ENCODE data around the gene SAXO1.
A peak's percentile ranks its signal among the peaks of the same experiment; 100 is the strongest.
"Not testable (repeated sequence)": the region's sequence is repeated elsewhere in the genome, so short reads cannot be mapped to it uniquely, and the experiment has no call there.

Gene SAXO1

DNA sequence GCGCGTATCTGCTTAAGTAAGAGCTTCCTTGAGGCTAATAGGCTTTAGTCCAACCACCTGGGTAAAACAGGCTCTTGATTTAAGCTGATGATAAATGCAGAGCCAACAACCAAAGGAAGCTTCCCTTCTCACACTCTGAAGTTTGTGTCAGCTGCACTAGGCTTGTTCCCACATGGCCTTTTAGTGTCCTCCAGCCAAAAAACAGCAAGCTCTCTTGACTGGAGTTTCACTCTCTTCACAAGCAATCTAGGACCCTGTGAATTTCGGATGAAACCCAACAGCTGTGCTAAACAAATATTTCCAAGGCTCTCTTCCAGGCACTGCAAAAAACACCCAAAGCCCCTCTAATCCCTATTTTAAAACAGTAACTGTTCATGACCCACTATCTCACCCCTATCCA is 63.9 kb downstream of the SAXO1 start:
- DNase-seq, result no peak

DNA sequence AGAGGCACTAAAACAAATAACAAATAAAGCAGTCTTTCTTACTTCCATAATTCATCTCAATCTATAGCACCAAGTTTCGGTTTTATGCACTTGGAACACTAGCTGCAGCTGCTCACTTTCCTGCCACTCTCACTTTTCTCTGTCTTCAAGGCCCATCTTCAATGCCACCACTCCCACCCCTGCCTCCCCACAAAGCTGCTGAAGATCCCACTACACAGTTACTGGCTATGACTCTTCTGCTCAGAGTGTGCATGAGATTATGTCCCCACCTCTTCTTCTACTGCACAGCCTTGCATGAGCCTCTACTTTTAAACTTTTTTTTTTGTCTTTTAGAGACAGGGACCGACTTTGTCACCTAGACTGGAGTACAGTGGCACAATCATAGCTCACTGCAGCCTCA is 77.4 kb downstream of the SAXO1 start:
- no peak for DNase-seq

DNA sequence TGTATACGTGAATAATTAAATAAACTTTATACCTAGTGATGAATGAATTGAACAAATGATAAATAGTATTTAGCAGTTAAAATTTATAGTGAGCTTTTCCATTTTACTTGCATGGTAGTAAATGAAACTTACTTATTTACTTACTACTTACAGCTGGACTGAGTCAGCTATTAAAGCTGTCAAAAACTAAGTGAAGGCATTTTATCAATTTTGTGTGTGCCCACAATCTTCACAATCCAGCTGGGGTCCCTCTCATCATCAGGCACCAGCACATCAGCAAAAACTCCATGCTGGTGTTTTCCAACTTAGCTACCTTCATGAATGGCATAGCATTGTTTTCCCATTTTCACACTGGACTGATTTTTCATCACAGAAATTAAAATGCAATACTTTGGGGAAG is 81.1 kb downstream of the SAXO1 start:
- no peak for DNase-seq

DNA sequence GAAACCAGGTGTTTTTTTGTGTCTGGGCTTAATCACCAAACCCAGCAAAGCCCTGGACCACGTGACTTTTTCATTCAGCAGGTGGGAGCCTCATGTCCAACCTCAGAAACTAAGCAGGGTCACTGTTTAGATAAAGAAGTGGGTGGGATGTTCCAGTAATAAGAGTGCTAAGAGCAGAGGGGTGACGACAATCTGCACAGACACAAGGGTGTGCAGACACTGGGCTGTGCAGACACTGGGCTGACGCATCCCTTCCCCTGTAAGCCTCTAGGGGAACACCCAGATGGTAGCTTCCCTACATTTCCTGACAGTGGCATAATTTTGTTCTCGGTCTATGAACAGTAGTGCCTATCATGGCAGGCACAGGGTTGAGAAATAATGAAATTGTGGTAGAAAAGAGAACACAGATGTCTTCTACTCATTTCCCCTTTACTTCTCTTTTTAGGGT is 85.1 kb downstream of the SAXO1 start:
- peak; percentile 7 for DNase-seq

DNA sequence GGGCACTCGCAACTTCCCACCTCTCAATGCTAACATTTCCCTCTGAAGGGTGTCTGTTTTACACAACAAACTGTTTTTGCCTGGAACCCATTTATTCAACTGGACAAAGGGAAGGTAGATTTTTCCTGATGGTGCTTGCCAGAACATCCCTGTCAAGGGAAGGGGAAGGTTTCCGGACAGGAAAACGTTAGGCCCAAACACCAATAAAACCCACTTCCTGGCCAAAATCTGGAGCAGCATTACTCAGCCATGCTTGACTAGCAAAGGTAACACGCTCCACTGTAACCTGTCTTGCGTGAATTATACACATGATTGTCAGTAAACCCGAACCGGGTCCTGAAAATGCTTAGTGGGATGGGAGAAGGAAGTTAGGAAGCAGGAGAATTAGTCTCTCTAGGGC is 90.2 kb downstream of the SAXO1 start:
- DNase-seq, result no peak

DNA sequence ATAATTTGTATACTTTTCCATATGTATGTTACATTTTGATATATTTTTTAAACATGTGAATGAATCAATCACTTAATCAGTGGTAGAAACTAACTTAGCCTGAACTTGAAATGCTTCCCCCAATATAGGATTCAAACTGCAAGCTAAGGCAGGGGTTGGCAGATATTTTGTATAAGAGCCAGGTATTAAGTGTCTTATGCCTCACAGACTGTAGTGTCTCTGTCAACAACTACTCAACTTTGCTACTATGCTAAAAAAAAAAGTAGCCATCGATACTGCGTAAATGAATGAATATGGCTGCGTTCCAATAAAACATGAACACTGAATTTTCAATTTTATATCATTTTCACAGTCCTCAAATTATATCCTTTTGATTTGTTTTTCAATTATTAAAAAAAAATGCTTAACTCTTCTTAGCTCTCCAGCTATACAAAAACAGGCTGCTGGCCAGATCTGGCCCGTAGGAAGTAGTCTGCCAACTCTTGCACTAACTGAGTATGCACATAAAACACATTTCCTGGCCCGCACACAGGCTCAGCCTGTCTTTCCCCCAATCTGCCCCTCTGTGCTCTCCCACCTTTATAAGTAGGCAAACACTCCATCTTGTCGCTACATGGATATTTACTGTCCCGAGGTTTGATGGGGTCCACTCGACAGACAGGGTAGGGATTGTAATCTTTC is 91.8 kb downstream of the SAXO1 start:
- DNase-seq, result no peak

DNA sequence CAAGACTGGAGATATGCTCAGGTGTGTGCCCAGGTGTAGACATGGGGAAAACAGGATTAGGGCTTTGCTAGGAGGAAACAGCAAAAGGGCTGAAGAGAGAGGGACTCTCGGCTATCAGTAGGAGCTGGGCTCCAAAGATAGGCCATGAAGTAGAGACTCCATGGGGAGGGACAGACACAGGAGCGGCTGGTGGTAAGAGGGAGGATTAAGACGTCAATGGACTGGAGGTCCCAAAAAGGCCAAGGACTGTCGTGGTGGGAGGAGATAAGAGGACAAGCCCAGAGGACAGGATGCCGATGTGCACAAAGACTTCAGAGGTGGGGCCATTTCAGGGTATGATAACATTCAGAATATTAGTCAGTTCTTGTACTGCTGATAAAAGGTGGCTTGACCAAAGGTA is 93.1 kb downstream of the SAXO1 start:
- DNase-seq, result no peak

DNA sequence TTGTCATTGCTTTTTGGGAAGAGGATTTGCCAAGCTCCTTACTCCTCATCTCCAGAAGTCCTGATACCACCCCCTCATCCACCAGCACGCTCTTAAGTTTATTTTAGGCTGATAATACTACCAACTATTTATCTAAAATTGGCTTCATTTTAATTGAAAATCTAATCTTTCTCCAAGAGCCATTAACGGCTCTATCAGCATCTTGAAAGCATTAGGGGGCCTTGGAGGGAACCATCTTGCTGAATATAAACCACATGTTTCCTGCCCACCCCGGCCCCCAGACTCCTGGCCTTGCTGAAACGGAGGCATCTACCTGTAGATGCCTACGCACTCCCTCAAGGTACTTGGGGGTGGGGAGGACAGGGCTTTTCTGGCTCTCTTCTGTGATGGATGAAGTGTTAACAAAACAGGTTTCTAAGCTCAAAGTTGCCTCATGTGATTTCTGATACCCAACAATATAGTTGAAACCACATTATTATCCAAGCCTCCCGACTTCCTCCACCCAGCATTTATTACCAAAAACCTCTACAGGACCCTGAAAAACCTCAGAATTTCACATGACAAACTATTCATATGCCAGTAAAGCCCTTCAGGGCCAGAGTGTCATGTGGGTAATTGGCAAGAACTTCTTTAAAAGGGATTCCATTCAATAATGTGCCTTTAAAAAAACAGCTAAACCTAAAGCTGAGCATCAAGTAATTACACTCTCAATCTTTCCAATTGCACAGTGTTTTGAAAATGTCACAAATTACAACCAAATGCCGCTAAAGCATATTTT is 96.7 kb downstream of the SAXO1 start:
- DNase-seq, result no peak

DNA sequence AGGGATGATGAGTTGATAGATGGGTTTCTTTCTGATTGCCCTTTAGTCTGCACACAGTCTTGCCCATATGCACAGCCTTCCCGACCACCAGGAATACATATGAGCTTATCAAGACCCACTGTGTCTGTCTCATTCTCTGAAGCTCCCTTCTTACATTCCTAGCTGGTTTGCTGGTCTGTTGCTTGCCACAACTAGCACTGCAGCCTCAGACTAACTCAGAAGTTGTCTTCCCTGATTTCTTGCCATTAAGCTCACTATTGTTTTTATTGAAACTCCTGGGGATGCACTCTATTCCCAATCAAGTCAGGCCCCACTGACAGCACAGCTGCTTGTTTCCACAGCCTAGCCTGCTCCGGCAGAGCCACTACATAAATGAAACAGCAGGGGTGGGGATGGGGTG is 97.5 kb downstream of the SAXO1 start:
- DNase-seq, result peak; percentile 19

DNA sequence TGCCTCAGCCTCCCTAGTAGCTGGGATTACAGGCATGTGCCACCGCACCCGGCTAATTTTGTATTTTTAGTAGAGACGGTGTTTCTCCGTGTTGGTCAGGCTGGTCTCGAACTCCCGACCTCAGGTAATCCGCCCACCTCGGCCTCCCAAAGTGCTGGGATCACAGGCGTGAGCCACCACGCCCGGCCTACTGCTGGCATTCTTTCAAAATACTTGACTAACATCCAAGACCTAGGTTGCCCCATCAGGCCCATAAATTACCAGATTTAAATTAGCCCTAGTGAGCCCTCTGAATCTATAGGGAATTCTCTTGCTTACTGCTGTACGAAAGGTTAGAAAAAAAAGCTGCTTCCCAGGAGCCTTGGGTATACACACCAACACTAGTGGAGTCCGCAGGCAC is 102.4 kb downstream of the SAXO1 start:
- DNase-seq, result not testable (repeated sequence)

DNA sequence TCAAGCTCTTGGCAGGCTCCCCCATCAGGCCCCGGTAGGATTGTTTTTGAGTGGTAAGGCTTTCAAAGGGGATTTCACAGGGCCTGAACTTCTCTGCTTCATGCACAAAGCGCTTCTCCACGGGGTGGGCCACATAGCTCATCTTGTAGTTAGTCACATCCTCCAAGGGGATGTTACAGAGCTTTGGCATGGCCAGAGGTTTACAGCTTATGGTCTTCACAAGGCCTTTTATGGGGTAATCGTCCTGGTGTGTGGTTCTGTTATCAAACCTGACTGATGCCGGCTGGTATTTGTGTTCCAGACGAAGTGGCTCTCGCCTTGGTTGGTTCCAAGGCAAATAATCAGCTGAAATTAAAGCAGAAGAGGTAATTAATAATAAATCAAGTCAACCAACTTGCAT is 104.3 kb downstream of the SAXO1 start:
- DNase-seq, result peak; percentile 47

DNA sequence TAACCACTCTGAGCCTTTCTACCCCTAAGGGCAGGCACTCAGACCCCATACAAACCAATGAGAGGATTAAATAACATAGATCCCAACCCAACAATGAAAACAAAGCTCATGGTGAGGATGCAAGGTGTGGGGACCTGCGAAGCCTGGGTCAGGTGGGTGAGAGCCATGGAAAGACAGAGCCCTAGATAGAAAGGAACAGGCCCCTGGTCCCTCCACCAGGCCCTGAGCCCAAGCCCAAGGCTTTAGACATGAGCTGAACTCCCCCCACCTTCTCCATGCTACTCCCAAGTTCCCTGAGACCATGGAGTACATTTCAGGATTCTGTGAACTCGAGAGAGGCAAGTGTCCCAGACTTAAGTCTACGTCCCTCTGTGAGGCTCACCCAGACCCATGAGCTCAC is 106.5 kb downstream of the SAXO1 start:
- no peak for DNase-seq

DNA sequence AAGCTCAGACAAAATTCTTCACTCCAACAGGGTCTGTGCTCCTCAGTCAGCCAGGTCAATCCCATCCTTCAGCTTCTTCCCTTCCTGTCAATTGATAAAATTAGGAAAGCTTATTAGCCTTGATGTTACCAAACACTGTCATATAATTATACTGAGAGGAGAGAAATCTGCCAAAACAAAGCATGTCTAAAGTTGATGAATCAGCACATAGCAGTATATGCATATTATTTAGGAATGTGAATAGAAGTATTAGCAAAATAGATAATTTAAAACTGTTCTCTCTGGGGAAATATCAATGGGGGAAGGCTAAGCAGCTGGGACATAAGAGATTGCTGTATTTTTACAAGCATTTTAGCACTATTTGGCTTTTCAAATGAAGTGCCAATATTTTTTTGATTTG is 107.1 kb downstream of the SAXO1 start:
- DNase-seq, result no peak

DNA sequence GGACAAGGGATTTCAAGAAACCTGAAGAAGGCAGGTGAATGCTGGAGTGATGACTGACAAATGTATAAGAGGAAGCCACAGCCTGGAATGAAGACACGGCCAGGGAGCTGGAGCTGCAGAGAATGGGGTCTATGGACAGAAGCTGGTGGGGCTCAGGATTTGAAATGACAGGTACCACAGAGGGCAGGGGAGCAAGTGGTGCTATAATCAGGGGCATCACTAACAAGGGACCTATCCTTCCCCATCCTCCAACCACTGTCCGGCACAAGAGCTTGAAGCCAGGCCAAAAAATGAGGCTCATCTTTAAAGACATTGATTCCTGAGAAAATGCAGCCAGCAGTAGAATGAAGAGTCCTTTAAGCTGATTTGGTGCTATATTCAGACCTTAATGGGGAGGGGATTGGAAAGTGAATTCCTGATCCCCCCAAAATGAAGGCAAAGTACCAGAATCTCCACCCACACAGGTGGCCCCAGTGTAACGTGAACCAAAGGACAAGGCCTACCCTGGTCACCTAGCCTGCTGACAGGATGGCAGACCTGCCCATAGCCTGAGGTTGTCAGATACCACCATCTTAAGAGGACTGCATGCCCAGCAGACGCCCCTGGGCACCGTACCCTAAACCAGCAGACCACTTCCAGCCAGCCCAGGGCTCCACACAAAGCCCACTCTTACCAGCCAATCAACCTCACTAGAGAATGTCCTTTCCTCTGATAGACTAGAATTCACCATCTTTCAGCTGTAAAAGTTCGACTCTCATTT is 109.2 kb downstream of the SAXO1 start:
- DNase-seq, result no peak

DNA sequence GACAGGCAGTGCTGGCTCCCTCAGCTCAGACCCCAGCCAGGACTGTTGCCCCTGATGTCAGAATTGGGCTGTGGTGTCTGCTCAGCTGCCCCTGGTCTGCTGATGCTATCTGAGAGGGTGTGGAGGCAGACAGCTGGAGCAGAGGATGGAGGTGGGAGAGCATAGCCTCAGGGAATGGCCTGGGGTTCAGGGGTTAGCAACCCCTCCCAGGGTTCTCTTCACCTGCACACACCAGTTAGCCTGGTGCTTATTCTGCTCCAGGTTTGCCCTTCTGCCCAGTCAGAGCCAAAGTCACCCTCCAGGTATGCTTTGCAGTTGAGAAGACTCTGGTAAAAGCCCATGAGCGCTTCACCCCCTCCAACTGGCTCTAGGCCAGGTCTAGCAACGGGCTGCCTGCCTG is 109.8 kb downstream of the SAXO1 start:
- DNase-seq, result no peak

DNA sequence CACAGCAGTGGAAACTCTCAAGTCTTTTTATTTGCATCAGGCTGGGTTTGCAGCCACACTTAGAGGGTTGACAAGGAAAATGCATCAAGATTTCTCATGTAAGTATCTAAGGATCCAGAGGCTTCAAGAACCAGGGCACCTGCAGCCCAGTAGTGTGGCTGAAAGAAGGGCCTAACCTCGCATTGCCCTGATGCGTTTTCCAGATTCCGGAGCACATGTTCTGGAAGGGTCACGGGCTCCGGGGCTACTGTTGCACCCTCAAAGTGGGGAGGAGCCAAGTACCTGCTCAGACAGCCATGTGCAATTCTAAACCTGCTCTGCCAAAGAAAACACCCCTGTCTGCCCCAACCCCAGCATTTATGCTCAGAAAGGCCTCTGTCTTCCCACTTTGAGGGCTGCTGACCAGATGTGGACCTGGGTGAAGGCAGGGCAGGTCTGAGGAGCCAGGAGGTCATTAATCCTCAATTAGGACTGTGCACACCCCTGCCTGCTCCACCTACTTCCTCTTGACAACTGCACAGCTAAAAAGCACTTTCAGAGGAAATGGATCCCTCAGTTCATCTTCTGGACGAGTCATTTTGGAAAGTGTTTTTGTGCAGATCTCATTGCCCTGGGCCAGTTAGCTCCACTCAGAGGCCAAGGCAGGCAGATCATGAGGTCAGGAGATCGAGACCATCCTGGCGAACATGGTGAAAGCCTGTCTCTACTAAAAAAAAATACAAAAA is 110.7 kb downstream of the SAXO1 start:
- DNase-seq, result no peak

DNA sequence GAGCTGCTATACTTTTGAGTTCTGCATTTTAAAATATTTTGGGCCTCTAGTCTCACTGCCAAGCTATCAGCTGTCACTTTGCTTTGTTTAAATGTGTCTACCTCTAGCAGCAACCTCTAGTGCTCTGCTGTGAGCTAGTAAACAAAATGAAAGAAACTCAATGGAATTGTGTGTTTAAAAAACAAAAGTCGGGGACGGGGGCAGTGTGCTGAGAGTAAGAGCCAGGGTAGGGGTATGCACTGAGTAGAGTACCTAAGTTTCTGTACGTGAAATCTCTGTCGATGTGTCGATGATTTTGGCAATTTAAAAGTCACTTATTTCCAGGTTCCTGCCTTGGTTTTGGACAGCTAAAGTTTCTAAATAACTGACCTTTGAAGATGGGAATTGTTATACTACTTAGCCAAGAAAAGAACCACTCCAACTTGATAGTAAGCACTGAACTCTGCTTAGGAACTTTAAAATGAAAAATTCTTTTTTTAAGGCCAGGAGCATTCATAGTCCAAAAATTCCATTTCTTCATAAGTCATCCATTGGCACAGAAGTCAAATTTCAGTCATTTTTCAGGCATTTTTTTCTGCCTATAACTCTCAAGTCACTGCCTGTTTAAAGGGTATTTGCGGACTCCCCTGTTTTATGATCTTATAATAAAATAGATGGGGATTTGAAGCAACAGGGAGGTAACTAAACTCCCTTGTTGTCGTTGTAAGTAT is 111.5 kb downstream of the SAXO1 start:
- DNase-seq, result peak; percentile 39

DNA sequence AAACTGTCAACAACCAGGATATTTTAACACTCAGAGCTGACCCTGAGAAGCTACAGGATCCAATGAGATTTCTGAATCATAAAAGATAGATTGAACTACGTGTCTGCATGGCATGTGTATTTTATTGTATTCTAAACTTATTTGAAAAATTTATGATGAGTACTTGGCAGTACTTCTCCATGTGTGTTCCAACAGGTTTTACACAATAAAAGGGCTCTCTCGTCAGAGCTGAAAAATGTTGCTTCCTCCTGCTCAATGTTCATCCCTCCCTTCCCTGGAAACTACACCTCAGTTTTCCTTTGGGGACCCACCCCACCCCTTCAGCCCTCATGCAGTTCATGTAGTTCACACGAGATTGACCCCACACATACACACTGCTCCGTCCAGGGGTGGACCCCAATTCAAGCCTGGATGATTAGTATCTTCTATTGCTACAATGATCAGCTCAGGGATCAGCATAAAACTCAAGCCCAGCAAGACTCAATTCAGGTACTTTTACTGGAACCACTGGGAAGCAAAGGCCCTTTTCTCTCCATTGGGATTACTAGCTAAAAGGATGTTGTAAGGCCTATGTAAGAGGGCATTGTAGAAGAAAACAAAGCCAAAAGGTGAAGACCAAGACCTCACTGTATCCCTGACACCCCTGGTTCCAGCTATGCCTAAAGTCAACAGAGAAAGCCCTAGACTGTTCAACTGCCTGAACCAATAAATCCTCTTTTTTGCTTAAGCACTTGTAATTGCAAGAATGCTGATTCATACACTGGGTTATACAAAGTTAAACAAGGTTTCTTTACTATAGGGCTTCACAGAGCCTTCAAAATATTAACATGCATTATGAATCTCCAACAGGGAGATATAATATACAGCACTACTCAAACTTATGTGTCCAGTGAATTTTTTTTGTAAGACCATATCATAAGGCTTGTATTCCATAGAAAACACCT is 112.6 kb downstream of the SAXO1 start:
- peak; percentile 20 for DNase-seq

DNA sequence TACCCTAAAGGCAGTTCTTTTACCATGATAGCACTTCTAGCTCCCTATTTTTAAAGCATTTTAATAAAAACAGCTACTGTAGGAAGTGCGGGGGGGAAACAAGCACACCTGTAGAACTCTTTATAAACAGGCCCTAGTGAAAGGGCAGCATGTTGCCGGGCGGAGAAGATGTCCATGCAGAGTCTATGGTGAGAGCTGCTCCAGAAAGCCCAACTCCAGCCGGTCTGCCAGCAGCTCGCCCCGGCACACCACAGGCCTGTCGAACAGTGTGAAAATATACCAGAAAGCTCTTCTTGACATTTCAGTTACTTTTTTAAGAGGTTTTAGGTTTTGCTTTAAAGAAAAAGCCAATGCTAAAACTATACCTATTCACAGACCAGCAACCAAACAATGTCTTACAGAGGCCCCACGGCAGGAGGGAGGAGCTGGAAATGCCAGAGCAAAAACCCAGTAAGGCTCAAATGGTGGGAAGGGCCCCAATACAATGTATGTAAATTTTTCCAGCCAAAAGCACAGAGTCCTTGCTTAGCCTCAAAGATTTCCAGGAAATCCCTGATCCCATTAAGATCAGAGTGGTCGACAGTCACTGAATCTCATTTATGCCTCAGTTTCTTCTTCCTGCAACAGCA is 121.2 kb downstream of the SAXO1 start:
- no peak for DNase-seq

DNA sequence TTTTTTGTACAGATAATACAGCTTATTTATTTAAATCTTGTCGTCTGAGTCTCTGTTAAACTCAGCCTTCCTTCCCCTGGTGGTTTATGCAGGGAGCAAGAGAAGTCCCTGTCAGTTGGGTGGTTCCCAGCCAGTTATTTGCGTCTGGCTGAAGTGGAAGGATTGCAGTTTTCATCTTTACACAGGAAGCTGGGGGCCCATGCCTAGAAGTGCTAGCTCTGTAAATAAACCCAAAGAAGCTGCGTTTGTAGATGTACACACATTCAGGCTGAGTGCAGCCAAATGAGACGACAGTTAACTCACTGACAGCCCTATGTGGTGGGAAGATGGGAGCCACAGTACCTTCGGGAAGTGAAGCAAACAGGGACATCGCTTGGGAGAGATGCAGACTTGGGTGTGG is 122.1 kb downstream of the SAXO1 start:
- peak; percentile 35 for DNase-seq

DNA sequence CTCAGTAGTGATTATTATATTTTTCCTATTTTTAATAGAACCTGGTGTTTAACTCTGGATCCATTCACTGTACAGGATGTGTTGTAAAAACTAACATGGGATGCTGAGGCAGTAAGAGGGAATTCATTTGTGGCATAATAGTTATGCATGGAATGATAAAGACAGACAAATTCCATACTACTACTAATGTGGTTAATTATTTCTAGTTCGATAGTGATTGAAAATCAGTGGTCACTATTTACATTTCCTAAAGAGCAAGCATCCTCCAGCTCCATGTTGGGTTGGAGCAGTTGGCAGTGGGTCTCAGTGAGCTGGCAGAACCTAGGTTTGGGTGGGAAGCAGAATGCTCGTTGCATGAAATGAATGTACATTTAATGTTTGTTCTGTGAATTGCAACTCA is 122.6 kb downstream of the SAXO1 start:
- peak; percentile 58 for DNase-seq
